HG03575 (cell line): ENCODE results near the gene RPGRIP1.
"Not testable (repeated sequence)": the region's sequence is repeated elsewhere in the genome, so short reads cannot be mapped to it uniquely, and the experiment has no call there.

Experiments
- ATAC-seq: cut with Tn5 transposase; IDR thresholded peaks from one replicate; pipeline ENCODE4 v1.9.1; 2021; ENCODE audit not compliant: unreplicated experiment, insufficient number of reproducible peaks, low FRiP score; ENCODE audit errors: extremely low read depth

Gene RPGRIP1

DNA sequence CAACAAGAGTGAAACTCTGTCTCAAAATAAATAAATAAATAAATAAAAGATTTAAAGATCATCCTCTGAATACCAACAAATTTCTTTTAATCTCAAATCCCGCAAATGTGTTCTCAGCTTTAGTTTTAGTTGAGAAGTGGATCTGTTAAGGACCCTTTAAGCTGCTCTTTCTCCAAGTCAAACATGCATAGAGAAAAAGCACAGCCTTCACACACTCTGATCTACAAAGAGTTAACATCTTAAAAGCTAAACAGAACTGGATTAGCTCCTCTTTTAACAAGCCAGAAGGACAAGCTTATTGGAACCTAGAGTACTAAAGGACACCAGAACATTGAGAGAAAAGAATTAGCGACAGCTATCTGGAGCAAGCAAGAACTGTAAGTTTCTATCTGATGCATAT is at the start of gene RPGRIP1:
Gene RPGRIP1 (plus strand): TSS at position 301 of the 400 bp plus-strand sequence. CDS start 7,894 bp downstream, outside the sequence.
- ATAC-seq, result no peak

DNA sequence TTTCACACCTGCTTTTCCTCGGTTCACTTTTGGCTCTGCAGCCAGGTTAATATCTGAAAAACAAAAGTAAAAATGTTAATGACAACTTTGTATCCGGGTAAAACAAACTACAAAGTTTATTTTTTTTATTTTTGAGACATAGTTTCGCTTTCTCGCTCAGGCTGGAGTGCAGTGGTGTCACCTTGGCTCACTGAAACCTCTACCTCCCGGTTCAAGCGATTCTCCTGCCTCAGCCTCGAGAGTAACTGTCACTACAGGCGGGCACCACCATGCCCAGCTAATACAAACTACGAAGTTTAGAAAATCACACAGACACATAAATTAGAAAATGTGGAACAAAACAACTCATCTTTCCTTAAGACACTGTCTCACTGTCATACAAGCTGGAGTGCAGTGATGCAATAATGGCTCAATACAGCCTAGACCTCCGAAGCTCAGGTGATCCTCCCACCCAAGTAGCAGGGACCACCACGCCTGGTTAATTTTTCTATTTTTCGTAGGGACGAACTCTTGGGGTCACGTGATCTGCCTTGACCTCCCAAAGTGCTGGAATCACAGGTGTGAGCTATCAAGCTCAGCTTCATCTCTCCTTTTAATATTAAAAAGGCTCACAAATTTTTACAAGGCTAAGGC is 48.7 kb upstream of the RPGRIP1 start:
- no peak for ATAC-seq

DNA sequence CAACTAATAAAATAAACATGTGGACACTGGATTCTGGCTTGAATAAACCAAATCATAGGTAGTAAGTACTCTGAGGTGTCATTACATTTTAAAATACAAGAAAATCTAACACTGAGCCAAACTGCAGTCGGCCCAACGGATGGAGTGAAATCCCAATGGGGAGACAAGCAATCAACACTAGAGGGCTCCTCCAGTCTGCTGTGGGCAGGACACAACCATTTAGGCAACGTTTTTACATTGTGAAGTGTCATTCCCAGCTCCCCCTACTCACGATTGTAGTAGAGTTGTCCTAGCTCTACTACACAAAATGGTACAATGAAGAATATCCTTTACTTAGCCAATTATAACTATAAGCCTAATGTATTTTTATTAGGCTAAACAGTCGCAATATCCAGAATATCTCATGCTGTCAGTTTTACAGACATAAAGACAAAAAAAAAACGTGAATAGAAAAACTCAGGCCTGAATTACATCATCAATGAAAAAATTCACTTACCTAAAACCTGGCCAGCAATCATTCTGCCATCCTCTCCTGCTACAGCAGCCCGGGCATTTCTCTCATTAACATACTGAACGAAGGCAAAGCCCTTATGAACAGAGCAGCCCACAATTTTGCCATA is 46.3 kb upstream of the RPGRIP1 start:
- ATAC-seq, result no peak

DNA sequence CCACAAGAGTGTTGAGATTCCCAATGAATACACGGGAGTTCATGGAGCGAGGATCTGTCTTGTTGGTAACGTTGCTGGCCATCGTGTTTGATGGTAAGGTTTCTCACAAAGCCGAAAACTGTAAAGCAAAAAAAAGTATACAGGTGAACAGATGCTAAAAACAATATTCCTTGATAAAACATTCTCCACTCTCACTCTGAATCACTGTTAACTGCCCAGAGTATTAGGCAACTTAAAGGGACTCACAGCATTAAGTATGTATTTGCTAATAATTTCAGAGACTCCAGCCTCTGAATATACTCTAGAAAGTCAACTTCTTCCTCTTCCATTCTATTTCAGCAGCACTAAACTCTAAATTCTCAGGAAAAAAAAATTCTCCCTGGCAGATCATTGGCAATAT is 45.8 kb upstream of the RPGRIP1 start:
- no peak for ATAC-seq

DNA sequence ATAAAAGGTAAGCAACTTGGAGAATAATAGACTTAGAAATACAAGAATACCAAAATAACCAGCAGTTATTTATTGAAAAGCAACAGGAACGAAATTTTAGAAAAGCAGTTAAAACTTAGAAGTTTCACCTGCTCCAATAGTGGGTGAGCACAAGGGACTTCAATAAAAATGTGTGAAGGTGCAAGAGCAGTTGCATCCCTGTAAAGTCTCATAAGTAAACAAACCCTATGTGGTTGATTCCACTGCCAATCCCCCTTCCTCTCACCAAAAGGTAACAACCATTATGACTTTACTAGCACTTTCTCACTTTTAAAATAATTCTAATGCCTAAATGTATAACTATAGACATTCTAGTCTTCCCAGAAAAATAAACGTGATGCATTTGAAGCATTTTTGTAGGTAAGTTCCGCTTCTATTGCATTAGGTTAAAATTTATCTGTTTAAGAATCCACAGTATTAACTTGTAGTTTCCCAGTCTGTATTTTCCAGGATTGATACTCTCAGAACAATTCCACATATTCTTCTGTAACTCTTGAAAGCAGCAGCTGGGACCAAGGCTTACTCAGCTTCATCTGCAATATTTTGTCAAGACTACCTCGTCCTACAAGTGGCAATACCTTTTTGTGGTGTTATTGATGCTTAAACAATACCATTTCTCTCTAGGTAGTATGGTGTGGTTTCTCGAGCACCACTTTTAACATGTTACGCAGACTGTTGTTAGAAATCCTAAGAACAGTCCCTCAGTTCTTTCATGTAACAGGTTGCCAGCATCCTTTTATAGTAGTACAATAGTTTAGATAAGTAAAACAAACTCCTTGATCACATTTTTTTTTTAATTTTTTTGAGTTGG is 42.7 kb upstream of the RPGRIP1 start:
- ATAC-seq, result no peak

DNA sequence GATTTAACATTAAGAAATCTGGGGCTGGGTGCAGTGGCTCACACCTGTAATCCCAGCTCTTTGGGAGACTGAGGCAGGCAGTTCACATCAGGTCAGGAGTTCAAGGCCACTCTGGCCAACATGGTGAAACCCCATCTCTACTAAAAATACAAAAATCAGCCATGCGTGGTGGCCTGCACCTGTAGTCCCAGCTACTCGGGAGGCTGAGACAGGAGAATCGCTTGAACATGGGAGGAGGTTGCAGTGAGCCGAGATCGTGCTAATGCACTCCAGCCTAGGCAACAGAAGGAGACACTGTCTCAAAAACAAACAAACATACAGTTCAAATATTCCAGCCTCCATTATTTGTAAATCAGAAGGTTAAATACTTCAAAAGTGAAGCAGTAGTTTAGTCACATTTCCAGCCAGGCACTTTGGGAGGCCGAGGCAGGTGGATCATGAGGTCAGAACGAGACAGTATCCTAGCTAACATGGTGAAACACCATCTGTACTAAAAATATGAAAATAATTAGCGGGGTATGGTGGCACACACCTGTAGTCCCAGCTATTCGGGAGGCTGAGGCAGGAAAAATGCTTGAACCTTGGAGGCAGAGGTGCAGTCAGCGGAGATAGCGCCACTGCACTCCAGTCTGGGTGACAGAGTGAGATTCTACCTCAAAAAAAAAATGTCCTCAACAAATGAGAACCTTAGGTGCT is 40.9 kb upstream of the RPGRIP1 start:
- no peak for ATAC-seq

DNA sequence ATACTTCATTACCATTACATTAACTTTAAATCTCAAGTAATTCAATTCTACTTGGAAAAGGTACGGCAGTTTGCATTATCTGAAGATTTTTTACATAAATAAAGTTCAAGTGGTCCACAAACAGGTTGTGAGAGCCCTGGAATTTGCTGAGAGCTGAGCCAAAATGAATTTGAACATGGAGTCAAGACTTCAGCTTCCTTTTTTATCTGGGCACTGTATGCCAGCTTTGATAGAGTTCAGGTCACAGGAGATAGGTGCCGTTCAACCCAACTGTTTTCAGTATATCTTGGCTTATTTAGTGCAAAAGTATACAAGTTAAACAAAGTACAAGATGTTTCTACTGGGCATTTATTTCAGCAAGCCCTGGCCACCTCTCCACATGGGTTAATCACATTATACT is 39.5 kb upstream of the RPGRIP1 start:
- no peak for ATAC-seq

DNA sequence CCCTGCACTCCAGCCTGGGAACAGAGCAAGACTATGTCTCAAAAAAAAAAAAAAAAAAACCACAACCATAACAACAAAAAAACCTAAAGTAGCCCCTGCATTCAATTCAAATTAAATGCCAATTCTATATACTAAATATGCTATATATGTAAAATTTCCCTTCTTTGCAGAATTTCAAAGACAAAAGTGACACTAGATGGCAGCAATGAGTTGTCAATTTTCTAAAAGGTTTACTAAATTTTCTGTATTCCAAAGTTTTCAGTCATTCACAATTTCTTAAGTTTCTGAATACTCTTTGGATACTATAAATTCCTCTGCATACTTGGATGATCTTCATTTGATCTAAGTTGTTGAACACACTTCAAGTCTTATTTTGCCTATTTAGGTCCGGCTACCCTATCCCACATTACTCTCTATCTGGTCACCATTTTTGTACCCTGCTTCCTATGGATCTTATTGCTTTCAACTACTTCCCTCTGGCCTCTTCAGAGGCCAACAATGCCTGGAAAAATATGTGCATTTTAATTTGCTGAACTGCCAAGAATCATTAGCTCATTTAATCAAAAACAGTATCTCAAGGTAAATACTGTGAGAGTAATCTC is 38.6 kb upstream of the RPGRIP1 start:
- no peak for ATAC-seq

DNA sequence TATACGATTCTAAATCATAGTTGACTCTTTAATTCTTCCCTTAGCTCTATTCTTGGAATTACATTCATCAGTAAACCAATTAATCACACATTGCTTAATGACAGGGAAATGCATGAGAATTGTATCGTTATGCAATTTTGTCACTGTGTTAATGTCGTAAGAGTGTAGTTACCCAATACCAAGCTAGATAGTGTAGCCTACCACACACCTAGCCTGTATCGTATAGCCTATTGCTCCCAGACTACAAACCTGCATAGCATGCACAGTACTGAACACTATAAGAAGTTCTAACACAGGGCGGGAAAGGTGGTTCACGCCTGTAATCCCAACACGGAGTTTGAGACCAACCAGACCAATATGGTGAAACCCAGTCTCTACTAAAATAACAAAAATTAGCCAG is 35.3 kb upstream of the RPGRIP1 start:
- ATAC-seq, result no peak

DNA sequence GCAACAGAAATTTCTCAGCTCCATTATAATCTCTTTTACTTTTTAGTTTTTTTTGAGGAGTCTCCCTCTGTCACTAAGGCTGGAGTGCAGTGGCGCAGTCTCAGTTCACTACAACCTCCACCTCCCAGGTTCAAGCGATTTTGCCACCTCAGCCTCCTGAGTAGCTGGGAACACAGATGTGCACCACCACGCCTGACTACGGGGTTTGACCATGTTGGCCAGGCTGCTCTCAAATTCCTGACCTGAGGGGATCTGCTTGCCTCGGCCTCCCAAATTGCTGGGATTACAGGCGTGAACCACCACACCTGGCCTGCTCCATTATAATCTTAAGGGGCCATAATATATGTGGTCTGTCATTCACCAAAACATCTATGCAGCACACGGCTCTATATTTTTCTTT is 34.1 kb upstream of the RPGRIP1 start:
- ATAC-seq, result no peak

DNA sequence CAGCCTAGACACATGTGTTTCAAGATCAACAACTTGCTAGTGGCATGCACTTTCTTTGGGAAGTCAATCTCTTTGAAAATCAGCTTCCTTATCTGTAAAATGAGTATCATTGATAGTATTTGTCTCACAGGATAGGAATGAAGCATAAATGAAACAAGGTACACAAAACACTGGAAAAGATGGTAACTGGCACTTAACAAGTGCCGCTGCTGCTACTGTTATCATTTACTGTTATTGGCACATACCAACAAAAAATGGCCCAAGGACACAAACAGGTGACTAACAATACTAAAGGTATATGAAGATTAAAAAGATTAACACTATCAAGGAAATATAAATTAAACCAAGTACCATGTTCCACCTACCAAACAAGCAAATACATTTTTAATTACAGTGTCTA is 31.5 kb upstream of the RPGRIP1 start:
- ATAC-seq, result no peak

DNA sequence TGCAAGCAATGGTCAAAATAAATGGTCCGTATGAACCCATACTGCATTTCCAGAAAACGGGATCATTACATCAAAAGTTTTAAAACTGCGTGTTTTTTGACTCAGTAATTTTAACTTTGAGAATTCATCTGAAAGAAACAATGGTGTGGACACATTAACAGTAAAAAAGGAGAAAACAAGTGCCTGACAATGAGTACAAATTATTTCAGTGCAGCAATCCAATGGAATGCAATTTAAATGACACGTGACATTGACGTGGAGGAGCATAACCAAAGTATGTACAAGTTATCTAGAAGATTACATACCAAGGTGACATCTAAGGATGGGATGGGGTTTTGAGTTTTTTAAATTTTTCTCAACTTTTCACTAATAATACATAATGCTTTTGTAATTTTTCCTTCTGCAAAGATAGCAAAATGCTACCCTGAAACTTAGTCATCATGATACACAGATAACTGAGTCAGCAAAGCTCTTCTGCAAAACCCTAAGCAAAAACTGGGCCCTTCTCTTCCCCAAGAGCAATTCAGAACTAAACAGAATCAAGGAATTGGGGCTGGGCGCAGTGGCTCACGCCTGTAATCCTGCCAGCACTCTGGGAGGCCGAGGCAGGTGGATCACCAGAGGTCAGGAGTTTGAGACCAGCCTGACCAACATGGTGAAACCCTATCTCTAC is 31.0 kb upstream of the RPGRIP1 start:
- no peak for ATAC-seq

DNA sequence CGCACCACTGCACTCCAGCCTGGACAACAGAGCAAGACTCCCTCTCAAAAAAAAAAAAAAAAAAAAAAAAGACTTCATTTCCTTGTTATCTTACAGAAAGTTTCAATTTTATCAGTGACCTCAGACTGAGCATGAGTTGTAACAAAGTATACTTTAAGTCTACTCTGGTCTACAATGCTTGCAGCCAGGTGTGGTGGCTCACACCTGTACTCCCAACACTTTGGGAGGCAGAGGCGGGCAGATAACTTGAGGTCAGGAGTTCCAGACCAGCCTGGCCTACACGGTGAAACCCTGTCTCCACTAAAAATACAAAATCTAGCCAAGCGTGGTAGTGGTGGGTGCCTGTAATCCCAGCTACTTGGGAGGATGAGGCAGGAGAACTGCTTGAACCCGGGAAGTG is 28.7 kb upstream of the RPGRIP1 start:
- ATAC-seq, result no peak

DNA sequence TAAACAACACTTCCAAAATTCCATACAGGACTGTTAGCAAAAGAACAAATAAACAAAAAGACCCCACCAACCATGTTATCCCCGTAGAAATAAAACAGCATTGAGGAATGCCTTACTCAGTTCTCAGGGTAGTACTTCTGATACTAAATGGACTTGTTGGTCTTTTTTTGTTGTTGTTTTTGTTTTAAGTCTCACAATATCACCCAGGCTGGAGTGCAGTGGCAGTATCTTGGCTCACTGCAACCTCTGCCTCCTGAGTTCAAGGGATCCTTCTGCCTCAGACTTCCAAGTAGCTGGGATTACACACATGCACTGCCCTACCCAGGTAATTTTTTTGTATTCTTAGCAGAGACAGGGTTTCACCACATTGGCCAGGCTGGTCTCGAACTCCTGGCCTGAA is 27.7 kb upstream of the RPGRIP1 start:
- no peak for ATAC-seq

DNA sequence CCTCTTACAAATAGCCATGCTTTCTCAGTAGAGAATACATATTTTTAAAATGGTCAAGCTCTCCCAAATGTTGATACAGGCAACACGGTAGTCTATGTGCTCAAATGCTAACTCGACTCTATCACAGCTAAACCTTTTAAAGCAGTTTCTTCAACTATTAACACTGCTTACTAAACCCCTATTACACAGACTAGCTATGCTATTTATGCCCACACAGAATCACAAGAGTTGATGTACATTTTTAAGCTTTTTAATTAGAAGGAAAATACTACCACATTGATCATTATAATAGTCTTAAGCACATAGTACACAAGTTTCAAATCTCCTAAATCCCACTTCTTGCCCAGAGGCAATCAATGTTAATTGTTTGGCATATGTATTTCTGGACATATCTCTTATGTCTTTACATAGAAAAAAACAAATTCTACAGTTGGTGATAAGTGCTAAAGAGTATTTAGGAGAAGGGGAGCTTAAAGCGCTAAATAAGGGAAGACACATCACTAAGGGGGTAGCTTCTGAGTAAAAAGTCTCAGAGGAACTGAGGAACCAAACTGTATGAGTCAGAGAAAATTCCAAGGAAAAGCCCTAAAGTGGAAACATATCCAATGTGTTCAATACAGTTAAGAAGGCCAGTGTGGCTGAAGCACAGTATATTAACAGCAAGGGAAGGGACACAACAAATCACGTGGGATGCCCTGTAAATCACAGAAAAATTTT is 24.3 kb upstream of the RPGRIP1 start:
- no peak for ATAC-seq

DNA sequence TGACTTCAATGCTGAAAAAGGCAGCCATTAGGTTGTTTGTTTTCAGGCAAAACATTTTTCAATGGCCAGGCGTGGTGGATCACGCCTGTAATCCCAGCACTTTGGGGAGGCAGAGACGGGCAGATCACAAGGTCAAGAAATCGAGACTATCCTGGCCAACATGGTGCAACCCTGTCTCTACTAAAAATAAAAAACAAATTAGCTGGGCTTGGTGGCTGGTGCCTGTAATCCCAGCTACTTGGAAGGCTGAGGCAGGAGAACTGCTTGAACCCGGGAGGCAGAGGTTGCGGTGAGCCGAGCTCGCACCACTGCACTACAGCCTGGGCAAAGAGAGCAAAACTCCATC is 23.8 kb upstream of the RPGRIP1 start:
- ATAC-seq, result not testable (repeated sequence)

DNA sequence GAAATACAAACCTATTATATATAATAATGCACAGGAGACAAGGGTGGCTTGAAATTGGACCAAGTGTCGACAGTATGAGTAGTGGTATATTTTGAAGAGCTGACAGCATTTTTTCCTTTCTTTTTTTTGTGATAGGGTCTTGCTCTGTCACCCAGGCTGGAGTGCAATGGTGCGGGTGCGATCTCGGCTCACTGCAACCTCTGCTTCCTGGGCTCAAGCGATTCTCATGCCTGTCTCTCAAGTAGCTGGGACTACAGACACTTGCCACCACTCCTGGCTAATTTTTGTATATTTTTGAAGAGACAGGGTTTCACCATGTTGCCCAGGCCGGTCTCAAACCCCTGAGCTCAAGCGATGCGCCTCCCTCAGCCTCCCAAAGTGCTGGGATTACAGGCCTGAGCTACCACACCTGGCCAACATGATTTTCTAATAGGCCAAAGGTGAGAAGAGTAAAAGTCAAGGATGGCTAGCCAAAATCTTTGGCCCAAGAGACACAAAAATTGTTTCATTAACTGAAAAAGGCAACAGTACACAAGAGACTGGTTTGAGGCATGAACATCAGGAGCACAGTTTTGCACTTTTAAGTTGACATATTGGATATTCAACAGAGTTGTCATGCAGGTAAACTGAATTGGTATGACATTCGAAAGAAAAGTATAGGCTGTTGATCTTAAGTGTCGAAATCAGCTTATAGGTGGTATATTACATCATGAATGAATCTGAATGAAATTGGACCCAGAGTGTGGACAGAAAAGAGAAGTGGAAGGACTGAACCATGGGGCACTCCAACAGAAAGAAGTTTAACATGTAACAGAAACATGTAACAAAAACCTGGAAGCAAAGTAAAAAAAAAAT is 23.1 kb upstream of the RPGRIP1 start:
- no peak for ATAC-seq
